HG02852 (cell line): ENCODE measurements around the gene SLC41A3.

Experiments
- ATAC-seq: cut with Tn5 transposase; IDR thresholded peaks from one replicate; pipeline ENCODE4 v1.9.1; 2021; ENCODE audit warnings: mild to moderate bottlenecking, moderate library complexity; ENCODE audit not compliant: unreplicated experiment

SLC41A3 gene

GRCh38 chr3:126083913-126084767 lies at the start of gene SLC41A3:
Gene SLC41A3, minus strand, starts transcription at chr3:126084124. Its CDS starts 15,905 bp downstream, at chr3:126068219.
- ATAC-seq, result peak; percentile 95

DNA sequence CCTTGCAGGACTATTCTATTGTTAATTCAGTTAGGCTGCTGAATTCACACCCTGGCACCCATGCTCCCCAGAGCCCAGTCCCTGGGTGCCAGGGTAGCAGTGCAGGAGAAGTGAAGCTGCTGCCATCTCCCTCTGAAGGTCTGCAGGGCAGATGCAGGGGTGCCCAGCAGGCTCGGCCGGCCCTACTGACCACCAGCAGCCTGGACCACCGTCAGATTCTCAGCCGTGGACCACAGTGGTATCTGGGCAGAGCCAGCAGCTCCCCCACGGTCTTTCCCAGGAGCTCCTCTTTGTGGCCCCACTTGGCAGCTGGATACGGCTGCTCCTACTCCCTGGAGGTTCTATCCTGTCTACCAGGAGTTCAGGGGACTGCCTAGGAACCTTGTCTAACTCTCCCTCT lies 49.7 kb upstream of the SLC41A3 start:
- no peak for ATAC-seq

DNA sequence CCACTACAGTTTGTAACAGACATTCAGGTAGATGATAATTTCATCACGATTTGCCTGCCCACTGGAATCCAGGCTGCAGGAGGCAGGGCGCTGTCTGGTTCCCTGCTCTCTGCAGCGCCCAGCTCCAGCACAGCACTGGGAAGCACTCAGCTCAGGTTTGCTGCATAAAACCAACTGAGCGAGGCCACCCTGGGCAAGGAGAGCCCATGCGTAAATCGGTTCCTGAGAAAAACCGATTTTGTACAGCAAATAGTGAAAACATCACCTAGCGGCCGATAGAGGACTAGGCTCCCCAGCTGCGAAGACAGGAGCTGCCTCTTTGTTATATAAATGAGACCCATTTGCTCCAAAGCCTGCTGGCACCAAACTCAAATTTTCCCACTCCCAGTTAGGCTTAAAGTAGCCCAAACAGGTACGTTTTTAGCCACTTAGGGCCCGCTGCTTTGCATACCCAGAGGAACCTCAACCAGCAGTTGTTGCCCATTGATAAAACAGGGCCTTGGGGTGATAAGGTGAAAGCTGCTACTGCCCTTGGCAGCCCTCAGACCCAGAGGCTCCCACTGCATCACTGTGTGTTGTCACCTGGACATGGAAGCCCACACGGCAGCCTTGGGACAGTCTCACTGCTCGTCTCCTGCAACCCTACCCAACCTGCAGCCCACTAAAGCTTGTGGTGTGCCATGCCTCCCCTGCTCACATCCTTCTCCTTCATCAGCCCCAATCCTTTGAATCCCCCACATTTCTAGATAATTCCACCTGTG lies 49.0 kb upstream of the SLC41A3 start:
- ATAC-seq, result no peak

DNA sequence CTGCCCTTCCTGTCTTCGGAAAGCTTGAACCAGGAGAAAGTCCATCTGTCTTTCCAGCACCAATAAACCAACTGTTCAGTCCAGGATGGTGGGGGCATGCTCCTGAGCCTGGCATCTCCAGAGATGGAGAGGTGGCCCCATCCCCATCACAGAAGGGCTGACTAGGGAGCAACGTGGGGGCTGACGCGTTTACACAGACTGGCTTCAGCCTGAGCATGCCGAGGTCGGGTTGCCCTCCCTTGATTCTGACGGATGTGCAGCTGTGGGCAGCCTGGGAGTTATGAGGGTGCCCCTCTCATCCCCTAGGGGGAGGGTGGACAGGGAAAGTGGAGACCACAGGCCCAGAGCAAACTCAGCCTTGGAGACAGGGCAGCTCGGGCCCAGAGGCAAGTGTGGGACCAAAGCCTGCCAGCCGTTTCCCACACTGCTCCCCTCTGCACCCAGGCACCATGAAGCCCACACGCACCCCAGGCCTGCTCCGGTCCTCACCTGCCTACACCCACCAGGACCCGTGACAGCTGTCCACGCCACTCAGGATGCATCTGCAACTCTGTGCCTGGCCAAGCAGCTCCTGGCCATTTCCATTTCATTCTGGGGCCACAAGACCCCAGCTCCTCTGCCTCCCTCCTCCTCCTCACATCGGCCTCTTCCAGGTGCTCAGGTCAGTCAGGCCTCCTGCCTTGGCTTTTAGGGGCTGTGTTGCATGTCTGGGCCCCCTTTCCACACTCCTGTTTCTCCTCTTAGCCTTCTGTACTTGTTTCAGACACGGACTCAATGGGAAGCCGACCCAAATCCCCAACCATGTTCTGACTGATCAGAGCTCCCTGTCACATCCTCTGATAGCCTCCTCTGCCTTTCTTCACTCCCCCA lies 48.2 kb upstream of the SLC41A3 start:
- no peak for ATAC-seq

GRCh38 chr3:126130981-126131745 lies 47.2 kb upstream of the SLC41A3 start:
- ATAC-seq, result no peak

DNA sequence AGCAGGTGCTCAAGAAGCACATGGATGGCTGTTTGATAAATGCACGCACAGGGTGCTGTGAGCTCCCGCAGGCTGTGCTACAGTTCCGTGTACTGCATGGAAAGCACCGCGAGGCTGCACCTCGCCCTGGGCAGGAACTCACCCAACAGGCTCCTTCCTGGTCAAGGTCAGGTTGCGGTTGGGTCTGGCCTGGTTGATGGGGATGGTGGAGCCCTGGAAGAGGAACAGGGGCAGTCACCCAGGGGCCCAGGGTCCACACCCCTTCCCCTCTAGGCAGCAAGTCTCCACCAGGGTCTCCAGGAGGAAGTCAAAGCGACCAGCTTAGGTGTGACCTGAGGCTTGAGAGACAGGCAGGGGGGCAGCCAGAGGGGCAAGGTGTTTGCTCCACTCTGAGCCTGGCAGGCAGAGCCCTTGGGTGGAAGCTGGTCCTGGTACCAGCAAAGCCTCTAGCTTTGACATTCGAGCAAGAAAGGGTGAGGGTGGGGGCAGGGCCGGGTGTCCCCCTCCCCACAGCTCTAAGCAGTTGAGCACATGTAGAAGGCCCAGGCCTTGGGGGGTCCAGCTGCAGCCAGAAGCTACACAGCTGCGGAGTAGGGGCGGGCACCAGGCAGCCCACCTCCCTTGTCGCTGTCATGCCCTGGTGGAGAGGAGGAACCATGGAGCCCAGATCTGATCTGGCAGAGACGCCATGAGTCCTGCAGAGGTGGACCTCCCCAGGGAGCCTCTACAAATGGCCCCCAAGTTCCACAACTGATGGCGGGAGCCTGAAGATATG lies 46.3 kb upstream of the SLC41A3 start:
- no peak for ATAC-seq

GRCh38 chr3:126129398-126129891 lies 45.5 kb upstream of the SLC41A3 start:
- ATAC-seq, result no peak

DNA sequence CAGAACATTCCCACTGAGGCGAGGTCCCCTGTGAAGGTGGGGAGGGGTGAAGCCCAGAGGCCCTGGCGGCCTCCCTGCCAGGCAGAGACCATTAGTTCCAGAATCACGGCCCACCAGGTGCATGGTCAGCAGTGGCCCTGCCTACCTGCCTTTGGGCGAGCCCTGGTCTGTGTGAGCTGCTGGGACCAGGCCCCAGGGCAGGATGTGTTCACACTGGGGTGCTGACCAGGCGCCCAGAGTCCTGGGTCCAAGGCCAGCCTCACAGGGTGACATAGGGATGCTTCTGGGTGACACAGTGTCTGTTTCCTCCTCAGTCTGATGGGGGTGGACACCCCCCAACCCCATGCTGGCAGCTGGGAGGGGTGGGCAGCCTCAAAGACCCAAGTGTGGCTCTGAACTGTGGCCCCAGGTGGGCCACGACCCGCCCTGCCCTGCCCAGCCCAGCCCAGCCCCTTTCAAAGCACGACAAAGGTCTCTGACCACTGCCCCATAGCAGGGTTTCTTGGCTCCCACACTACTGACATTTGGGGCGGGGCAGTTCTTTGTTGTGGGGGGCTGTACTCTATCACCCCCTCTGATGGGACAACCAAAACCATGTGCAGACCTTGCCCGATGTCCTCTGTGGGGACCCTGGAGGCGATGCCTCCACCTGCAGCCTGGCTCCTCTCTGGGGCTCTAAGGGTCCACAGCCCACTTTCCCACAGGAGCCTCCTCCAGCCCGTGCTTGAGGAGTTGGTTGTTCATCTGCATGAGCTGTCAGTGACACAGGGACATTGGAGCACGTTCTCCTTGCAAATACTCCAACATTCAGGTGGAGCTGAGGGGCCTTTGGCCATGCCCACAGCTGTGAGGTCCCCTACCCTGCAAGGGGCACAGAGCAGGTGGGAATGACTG lies 44.8 kb upstream of the SLC41A3 start:
- ATAC-seq, result no peak

- ATAC-seq, result no peak
These were observed 44.0 kb upstream of the SLC41A3 start for GRCh38 chr3:126127904-126128303.

- ATAC-seq, result no peak
These were observed 43.5 kb upstream of the SLC41A3 start for GRCh38 chr3:126127452-126127851.

- no peak for ATAC-seq
These were observed 43.0 kb upstream of the SLC41A3 start for GRCh38 chr3:126126811-126127431.

GRCh38 chr3:126126286-126126685 lies 42.4 kb upstream of the SLC41A3 start:
- ATAC-seq, result no peak

DNA sequence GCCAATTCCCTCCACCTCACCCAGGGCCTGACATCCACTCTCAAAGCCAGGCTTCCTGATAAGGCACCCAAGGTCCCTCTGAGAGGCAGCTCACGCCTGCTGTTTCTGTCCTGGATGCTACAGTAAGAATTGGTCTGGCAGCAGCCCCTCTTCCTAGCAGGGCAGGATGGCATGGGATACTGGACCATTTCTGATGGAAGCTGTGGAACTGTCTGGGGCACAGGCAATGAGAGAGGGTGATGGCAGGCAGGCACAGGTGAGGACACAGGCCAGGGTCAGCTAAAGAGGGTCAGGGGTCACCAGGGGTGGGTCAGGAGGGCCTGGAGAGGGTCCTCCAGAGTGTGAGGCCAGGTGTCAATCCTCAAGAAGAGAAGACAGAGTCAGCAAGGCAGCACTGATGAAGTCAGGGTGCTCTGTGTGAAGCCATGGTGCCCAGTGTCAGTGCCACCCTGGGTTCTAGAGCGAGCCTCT lies 41.9 kb upstream of the SLC41A3 start:
- ATAC-seq, result no peak

DNA sequence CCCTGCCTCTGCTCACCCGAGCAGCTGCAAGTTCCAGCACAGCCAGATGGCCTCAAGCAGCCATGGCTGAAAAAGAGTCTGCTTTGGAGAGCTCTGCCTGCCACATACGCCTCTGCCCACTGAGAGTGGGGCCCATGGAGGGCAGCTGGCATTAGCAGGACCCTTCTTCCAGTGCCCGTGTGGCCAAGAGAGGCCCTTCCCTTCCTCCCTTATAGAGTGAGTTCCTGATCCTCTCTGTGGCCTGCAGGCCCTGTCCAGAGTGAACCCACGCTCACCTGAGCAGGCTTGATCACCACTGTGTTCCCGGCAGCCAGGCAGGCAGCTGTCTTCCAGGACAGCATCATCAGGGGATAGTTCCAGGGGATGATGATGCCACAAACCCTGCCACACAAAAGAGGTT lies 41.4 kb upstream of the SLC41A3 start:
- no peak for ATAC-seq

GRCh38 chr3:126124896-126125295 lies 41.0 kb upstream of the SLC41A3 start:
- no peak for ATAC-seq

DNA sequence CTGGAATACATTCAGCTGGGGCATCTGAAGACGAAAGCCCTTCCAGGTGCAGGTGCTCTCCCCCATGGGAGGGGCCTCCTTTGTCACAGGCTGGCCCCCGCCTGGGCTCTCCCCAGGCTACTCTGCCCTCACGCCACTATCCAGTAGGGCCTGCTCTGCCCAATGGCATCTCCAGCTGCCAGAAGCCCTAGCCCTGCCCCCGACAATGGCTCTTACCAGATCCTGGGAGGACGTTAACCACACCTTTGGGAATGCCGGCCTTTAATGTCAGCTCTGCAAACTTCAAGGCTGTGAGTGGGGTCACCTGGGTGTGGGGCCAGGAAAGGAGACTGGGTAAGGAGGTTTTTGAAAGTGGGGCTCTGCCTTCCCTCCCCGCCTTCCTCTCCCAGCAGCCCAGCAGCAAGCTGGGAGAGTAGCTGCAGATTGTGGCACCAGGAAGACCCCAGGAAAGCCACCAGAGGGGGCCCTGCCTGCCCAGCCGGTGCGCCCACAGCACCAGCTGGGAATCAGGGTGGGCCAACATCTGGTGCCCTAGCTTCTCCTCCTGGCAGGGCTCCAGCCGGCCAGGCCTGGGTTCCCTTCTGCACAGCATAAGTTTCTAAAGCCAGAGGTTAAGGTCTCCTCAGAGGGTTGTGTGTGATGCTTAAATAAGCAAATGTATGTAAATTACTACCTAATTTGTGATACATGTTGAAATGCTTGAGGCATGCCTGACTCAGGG lies 40.4 kb upstream of the SLC41A3 start:
- ATAC-seq, result no peak

DNA sequence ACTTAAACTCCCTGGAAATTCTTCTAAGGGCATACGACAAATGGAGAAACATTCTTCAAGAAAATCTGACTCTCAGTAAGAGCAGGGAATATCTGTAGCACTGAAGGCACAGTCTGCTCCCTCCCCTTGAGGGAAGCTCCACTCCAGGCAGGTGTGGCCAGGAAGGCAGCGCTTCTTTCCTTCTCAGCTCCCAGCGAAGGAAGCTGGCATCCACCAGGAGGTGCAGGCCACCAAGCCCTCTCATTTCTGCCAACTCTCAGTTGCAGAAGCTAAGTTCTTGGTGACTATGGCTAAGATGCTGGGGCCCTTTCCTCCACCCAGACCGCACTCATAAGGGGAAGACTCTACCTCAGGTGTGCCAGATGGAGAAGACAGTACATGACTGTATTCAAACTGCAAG lies 37.7 kb upstream of the SLC41A3 start:
- ATAC-seq, result no peak
